HG03378 (cell line): ENCODE results near the gene PIGX.
"Not testable (repeated sequence)": the region's sequence is repeated elsewhere in the genome, so short reads cannot be mapped to it uniquely, and the experiment has no call there.

Experiments
- ATAC-seq: cut with Tn5 transposase; IDR thresholded peaks from one replicate; pipeline ENCODE4 v1.9.1; 2021; ENCODE audit warnings: mild to moderate bottlenecking, moderate library complexity; ENCODE audit not compliant: unreplicated experiment

The PIGX gene

GRCh38 chr3:196700801-196701200 is 11.4 kb upstream of the PIGX start:
- no peak for ATAC-seq

- ATAC-seq = no peak
These were observed 5.8 kb upstream of the PIGX start for GRCh38 chr3:196706327-196706726.

- no peak for ATAC-seq
These were observed 5.4 kb upstream of the PIGX start for GRCh38 chr3:196706731-196707130.

GRCh38 chr3:196707566-196707965 is 4.6 kb upstream of the PIGX start:
- ATAC-seq = no peak

- no peak for ATAC-seq
These were observed 3.7 kb upstream of the PIGX start for GRCh38 chr3:196708467-196708866.

- ATAC-seq = peak; percentile 24
These were observed 587 bp downstream of the PIGX start for GRCh38 chr3:196712514-196713413.

- peak; percentile 67 for ATAC-seq
These were observed 5.0 kb downstream of the PIGX start for GRCh38 chr3:196717162-196717561.

- ATAC-seq = no peak
These were observed 8.9 kb downstream of the PIGX start for GRCh38 chr3:196721097-196721496.

- ATAC-seq = no peak
These were observed 14.9 kb downstream of the PIGX start for GRCh38 chr3:196726788-196727675.

GRCh38 chr3:196735751-196736150 is 23.6 kb downstream of the PIGX start:
- ATAC-seq = no peak

GRCh38 chr3:196736670-196737374 is 24.6 kb downstream of the PIGX start:
- ATAC-seq = no peak

- no peak for ATAC-seq
These were observed 25.5 kb downstream of the PIGX start for GRCh38 chr3:196737655-196738054.

GRCh38 chr3:196739671-196740480 is 27.7 kb downstream of the PIGX start, which contains the start of gene PAK2:
Gene PAK2 (plus strand): TSS chr3:196739857. CDS start chr3:196782647, 42,790 bp downstream.
- ATAC-seq = peak; percentile 60

GRCh38 chr3:196740481-196741248 is 28.5 kb downstream of the PIGX start:
- no peak for ATAC-seq

- no peak for ATAC-seq
These were observed 29.2 kb downstream of the PIGX start for GRCh38 chr3:196741249-196741889.

- not testable (repeated sequence) for ATAC-seq
These were observed 31.4 kb downstream of the PIGX start for GRCh38 chr3:196743569-196743968.

- no peak for ATAC-seq
These were observed 36.9 kb downstream of the PIGX start for GRCh38 chr3:196749125-196749524.

- no peak for ATAC-seq
These were observed 41.0 kb downstream of the PIGX start for GRCh38 chr3:196753201-196753600.
